Measurements from ENCODE around the gene TRIM71. TPM values are rescaled to one million over a fixed set of nuclear protein-coding genes. Genes with fewer than 3 reads are reported as not detected.

Gene TRIM71
- total RNA-seq, 1 donor from 2014 or later = not detected

GRCh38 chr3:32883817-32884216 is 66.0 kb downstream of the TRIM71 start:
- Mint-ChIP-seq H3K4me3 (ENCODE audit: unreplicated experiment) (no peak overlapping the region), H3K36me3 (ENCODE audit: unreplicated experiment) (no peaks in the 10 kb centered on the region), H3K9me3 (ENCODE audit: unreplicated experiment) (no peaks in the 10 kb centered on the region), H3K27ac (ENCODE audit: unreplicated experiment) (no peak overlapping the region), H3K4me1 (ENCODE audit: unreplicated experiment) (peaks cover 9% of the 10 kb centered on the region), H3K27me3 (ENCODE audit: unreplicated experiment) (no peaks in the 10 kb centered on the region)
- DNase-seq (ENCODE audit: extremely low spot score, unreplicated experiment) = no peak
- TF ChIP-seq, protein P1, sequence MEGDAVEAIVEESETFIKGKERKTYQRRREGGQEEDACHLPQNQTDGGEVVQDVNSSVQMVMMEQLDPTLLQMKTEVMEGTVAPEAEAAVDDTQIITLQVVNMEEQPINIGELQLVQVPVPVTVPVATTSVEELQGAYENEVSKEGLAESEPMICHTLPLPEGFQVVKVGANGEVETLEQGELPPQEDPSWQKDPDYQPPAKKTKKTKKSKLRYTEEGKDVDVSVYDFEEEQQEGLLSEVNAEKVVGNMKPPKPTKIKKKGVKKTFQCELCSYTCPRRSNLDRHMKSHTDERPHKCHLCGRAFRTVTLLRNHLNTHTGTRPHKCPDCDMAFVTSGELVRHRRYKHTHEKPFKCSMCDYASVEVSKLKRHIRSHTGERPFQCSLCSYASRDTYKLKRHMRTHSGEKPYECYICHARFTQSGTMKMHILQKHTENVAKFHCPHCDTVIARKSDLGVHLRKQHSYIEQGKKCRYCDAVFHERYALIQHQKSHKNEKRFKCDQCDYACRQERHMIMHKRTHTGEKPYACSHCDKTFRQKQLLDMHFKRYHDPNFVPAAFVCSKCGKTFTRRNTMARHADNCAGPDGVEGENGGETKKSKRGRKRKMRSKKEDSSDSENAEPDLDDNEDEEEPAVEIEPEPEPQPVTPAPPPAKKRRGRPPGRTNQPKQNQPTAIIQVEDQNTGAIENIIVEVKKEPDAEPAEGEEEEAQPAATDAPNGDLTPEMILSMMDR (IDR thresholded peaks at IDR 0.05) = no peak

DNA sequence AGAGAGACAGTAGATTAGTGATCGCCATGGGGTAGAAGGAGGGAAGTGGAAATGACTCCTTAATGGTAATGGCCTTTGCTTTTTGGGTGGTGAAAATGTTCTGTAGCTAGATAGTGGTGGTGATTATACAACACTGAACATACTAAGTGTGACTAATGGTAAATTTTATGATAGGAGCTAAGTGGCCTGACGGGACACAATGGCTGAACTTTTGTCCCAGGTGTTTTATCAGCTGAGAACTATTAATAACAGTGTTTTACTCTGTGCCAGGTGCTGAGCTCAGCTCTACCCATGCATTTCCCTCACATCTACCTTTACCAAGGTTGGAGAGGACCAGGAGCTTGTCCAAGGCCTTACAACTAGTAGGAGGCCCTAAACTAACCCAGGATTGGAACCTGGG is 66.8 kb downstream of the TRIM71 start:
- H3K27me3 Mint-ChIP-seq (ENCODE audit: unreplicated experiment) = no peaks in the 10 kb centered on the region
- H3K4me1 Mint-ChIP-seq (ENCODE audit: unreplicated experiment) = peaks cover 9% of the 10 kb centered on the region
- TF ChIP-seq, protein P1 (IDR thresholded peaks at IDR 0.05) = no peak
- H3K4me3 Mint-ChIP-seq (ENCODE audit: unreplicated experiment) = no peak overlapping the region
- DNase-seq (ENCODE audit: extremely low spot score, unreplicated experiment) = no peak
- no peaks in the 10 kb centered on the region for H3K9me3 Mint-ChIP-seq (ENCODE audit: unreplicated experiment)
- no peaks in the 10 kb centered on the region for H3K36me3 Mint-ChIP-seq (ENCODE audit: unreplicated experiment)
- no peak overlapping the region for H3K27ac Mint-ChIP-seq (ENCODE audit: unreplicated experiment)

DNA sequence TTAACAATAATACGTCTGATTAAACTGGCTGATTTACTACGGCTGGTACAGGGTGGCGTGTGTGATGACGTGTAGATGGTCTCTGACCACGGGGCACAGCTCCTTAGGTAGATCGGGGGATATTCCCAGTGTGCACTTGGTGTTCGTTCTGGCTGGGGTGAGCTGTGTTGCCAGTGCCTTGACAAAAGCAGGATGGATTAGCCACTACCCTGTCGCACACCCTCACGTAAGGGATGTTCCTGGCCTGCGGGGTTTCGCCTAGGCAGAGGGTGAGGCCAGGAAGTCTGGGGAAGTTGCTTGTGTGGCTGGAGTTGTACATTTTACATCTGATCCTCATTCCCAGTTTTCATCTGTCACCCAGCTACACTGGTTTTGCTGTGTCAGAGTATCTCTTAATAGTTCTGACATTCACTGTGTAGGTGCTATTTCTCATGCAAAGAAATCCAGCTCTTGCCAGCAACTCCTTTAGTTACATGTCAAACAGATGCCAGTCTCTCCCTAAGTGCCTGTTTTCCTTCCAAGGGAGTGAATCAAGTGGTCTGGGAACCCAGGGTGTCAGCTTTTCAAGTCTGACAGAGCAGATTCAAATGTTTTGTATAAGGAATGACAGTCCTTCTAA is 67.6 kb downstream of the TRIM71 start:
- TF ChIP-seq, protein P1 (IDR thresholded peaks at IDR 0.05) = no peak
- DNase-seq (ENCODE audit: extremely low spot score, unreplicated experiment) = no peak
- Mint-ChIP-seq H3K4me3 (ENCODE audit: unreplicated experiment) (no peak overlapping the region), H3K4me1 (ENCODE audit: unreplicated experiment) (peaks cover 6% of the 10 kb centered on the region), H3K36me3 (ENCODE audit: unreplicated experiment) (no peaks in the 10 kb centered on the region), H3K27me3 (ENCODE audit: unreplicated experiment) (no peaks in the 10 kb centered on the region), H3K9me3 (ENCODE audit: unreplicated experiment) (no peaks in the 10 kb centered on the region), H3K27ac (ENCODE audit: unreplicated experiment) (no peak overlapping the region)

DNA sequence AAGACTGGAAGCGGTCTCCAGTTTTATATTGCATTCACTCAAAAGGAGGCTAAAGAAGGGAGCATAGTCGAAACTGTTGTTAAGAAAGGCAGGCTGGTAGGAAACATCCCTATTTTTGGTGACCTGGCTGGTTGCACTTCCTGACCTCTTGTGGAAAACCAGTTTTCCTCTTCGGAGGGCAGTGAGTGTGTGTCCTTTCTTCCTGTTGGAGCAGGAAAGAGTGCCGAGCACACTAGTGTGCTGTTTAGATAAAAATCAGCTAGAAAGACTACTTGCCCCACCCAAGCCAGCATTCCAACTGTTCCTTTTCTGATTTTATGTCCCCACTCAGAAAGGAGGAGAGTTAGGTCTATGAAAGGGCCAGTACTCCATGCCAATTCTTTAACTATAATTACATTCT is 68.5 kb downstream of the TRIM71 start:
- no peak overlapping the region for H3K4me3 Mint-ChIP-seq (ENCODE audit: unreplicated experiment)
- TF ChIP-seq, protein P1 (IDR thresholded peaks at IDR 0.05) = no peak
- no peak overlapping the region for H3K27ac Mint-ChIP-seq (ENCODE audit: unreplicated experiment)
- DNase-seq (ENCODE audit: extremely low spot score, unreplicated experiment) = no peak
- no peaks in the 10 kb centered on the region for H3K9me3 Mint-ChIP-seq (ENCODE audit: unreplicated experiment)
- peaks cover 3% of the 10 kb centered on the region for H3K4me1 Mint-ChIP-seq (ENCODE audit: unreplicated experiment)
- H3K36me3 Mint-ChIP-seq (ENCODE audit: unreplicated experiment) = no peaks in the 10 kb centered on the region
- no peaks in the 10 kb centered on the region for H3K27me3 Mint-ChIP-seq (ENCODE audit: unreplicated experiment)

DNA sequence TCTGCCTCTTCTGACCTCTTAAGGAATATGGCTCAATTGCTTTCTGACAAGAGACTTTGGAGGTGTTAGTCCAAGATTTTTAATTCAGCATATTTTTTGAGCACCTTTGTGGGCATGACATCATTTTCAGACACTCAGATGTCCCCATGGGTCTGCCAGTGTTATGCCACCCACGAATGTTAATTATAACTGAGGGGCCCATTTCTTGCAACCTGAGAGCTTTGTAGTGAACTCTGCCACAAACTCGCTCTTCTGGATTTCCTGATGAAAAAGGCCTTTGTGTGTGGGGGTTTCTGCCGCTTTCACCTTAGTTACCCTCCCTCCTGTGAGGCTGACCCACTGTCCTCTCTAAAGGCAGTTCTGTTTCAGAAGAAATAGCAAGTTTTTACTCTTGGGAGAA is 69.1 kb downstream of the TRIM71 start:
- no peaks in the 10 kb centered on the region for H3K27me3 Mint-ChIP-seq (ENCODE audit: unreplicated experiment)
- no peak overlapping the region for H3K4me3 Mint-ChIP-seq (ENCODE audit: unreplicated experiment)
- TF ChIP-seq, protein P1 (IDR thresholded peaks at IDR 0.05) = no peak
- H3K4me1 Mint-ChIP-seq (ENCODE audit: unreplicated experiment) = peaks cover 3% of the 10 kb centered on the region
- H3K27ac Mint-ChIP-seq (ENCODE audit: unreplicated experiment) = no peak overlapping the region
- no peak for DNase-seq (ENCODE audit: extremely low spot score, unreplicated experiment)
- no peaks in the 10 kb centered on the region for H3K36me3 Mint-ChIP-seq (ENCODE audit: unreplicated experiment)
- no peaks in the 10 kb centered on the region for H3K9me3 Mint-ChIP-seq (ENCODE audit: unreplicated experiment)
